GM19328 (cell line): ENCODE measurements around the gene NAALADL2.
"Not testable (repeated sequence)": the region's sequence is repeated elsewhere in the genome, so short reads cannot be mapped to it uniquely, and the experiment has no call there.

Source experiments
- ATAC-seq: cut with Tn5 transposase; IDR thresholded peaks from one replicate; pipeline ENCODE4 v1.9.1; 2021; ENCODE audit warnings: mild to moderate bottlenecking, moderate library complexity; ENCODE audit not compliant: unreplicated experiment

NAALADL2 gene

DNA sequence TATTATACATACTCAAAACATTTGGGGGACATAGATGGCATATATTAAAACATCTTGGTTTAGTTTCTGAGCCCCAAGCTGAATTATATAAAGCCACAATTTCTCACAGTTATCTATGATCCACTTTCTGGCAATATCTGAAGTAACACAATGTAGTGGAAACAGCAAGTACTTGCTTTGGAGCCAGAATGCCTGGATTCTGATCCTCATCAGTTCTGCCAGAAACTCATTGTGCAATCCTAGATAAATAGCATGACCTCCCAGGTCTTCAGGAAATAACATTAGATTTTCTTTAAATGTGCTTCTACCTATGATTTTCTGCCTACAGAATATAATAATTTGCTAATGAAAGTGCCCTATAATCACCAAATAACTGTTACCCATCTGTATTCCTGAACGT, 544.9 kb downstream of the NAALADL2 start:
- no peak for ATAC-seq

DNA sequence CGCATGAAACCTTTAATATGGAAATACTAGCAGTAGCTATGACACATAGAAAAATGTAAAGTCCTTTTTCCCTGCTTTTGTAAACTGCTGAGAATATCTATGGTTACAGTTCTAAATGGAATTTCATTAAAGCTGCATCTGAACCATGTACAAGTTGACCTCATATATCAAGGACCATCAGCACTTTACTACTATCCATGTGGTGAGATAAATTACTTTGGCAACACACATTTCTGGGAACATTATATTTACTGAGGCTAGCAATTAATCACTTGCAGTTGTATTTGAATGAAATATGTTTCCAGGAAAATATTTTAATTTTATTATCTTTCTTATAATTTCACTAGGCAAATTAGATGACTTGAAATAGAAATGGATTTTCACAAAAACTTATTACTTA, 545.5 kb downstream of the NAALADL2 start:
- ATAC-seq = no peak

DNA sequence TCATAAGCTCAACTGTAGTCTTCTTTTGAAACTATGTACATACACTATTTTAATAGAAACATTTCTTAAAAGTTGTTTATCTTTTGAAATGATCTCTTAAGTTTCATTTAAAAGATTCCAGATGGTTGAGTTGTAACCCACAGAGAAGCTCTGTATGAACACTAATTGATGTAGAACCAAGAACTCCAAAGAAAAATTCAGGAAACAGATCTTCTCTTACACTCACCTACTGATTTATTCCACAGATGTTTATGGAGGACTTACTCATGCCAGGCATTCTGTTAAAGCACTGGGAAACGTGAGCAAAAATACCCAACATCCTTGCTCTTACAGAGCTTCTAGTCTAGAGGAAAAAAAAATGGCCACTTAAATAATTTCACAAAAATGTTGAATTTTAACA, 551.1 kb downstream of the NAALADL2 start:
- ATAC-seq = no peak

DNA sequence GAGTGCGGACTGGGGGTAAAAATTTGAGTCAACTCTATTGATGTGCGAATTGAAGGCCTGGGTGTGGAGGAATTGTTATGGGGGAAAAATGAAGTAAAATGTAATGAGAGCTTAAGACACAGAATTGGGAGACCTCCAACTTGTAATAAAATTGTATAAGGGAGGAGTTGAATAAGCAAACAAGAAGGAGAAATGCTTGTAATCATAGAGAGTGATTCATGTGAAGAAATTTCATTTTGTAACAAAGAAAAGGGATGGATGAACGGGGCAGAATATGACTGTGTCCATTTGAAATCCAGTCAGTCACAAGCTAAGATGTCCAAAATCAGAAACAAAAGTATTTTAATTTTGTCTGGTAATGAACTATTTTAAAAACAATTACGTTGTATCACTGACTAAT, 552.3 kb downstream of the NAALADL2 start:
- no peak for ATAC-seq

- ATAC-seq = no peak
These were observed 552.8 kb downstream of the NAALADL2 start for GRCh38 chr3:175411946-175412345.

DNA sequence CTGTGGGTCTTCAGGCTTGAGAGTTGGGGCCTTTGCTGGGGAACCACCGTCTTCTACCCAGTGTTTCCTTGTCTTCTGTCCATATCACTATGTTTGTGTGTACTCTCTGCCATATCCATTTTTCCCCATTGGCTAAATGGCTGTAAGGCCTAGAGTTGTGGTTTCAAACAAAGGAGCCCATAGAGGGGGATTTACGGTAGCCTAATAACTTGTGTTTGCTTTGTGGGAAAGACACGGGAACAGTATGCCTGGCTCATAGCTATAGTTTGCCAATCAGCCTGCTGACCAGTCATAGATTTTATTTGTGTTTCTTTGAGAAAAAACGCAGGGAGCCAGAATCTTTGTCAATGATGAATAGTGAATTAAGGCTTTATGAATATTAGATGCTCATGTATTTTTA, 554.8 kb downstream of the NAALADL2 start:
- no peak for ATAC-seq

DNA sequence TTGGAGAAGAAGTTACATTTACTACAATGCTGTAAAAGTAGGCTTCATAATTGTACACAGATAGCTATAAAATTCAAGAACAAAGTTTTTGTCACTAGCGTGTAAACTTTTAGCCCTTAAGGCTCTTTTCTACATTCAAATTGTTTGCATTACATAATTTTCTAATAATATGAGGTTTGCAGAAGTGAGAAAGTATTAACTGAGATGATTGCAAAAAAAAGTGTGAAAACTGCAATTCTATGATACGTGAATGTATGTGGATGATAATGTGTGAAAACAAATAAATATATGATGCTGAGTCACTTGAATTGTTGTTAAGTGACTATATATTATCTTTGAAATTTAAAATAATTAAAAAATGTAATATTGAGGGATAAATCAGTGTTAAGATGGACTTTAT, 557.5 kb downstream of the NAALADL2 start:
- ATAC-seq = no peak

GRCh38 chr3:175417426-175417825, 558.3 kb downstream of the NAALADL2 start:
- ATAC-seq = no peak

GRCh38 chr3:175421902-175422301, 562.8 kb downstream of the NAALADL2 start:
- ATAC-seq = no peak

DNA sequence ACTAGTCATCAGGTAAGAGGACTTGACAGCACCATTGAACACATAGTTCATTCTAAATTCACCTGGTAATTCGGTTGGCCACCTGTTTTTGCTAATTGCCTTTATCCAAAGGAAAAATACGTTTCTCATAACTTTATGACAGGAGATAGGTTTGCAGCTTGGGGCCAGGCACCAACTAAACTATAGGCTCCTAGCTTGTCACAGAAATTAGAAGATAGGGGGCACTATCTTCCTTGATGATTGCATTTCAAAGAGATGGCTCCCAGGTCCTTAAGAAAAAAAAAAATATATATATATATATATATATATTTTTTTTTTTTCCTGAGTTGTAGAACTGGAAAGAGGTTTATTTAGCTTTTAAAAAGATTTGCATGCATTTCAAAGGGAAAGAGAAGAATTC, 563.6 kb downstream of the NAALADL2 start:
- ATAC-seq = no peak

DNA sequence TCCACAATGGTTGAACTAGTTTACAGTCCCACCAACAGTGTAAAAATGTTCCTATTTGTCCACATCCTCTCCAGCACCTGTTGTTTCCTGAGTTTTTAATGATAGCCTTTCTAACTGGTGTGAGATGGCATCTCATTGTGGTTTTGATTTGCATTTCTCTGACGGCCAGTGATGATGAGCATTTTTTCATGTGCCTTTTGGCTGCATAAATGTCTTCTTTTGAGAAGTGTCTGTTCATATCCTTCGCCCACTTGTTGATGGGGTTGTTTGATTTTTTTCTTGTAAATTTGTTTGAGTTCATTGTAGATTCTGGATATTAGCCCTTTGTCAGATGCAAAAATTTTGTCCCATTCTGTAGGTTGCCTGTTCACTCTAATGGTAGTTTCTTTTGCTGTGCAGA, 564.7 kb downstream of the NAALADL2 start:
- ATAC-seq = not testable (repeated sequence)

GRCh38 chr3:175426805-175427204, 567.7 kb downstream of the NAALADL2 start:
- no peak for ATAC-seq

- no peak for ATAC-seq
These were observed 569.3 kb downstream of the NAALADL2 start for GRCh38 chr3:175428466-175428865.

GRCh38 chr3:175430983-175431773, 572.0 kb downstream of the NAALADL2 start:
- no peak for ATAC-seq

DNA sequence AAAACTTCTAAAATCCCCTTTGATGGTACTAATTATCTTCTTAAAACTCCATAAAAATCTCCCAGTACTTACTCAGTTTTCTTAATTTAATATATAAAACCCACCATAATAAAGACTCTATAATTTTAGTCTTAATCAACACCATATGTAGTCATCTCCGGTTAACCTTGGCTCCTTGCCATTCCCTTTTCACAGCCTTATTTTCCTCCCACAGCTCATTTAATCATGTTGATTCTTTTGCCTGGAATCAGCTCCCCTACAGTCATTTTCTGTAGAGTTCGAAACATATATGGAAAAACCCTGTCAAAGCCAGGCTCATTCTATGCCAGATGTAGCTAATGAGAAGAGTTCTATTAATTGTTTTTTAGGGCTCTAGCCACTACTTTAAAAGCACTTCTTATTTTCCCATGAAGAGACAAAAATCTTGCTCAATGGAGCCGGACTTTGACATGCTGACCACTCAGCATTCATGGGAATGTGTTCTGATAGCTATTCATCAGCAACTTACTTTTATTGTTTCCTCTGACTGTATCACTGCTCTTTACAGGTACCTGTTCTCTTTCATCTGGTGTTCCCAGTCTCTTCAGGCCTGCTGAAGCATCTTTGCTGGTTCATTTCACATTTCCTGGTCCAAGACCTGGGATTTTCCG, 573.4 kb downstream of the NAALADL2 start:
- ATAC-seq = no peak

GRCh38 chr3:175433026-175433674, 574.0 kb downstream of the NAALADL2 start:
- ATAC-seq = no peak

DNA sequence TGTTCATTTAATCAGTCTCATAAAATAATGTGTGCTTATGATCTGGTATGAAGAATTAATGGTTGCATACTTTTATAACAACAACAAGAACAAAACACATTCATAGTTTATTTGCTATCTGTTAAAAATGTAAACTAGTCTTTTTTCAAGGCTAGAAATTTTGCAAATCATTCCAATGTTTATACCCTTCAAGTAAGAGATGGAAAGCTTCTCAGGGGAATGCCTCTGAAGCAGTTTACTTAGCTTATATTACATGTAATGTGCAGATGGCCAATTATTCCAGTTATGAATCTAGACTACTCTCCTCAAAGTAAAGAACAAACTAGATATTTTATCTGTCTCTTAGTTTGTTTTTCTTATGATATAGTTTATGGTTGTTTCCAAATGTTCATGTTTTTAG, 575.4 kb downstream of the NAALADL2 start:
- no peak for ATAC-seq

DNA sequence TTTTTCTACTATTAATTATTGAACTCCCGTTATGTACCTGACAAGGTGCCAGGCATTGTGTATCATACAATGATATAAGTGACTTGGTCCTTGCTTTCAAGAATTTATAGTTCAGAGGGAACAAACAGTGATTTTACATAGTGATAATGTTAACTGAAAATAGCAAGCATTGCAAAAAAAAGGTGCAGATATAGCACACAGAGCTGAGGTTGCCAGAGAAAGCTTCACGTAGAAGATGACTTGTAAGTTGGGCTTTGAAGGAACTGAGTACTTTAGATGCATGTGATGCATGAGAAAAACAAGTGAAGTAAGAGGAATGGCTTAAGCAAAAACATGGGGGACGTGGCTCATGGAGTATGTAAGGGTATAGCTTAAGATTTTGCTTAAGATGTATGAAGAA, 584.5 kb downstream of the NAALADL2 start:
- ATAC-seq = no peak

DNA sequence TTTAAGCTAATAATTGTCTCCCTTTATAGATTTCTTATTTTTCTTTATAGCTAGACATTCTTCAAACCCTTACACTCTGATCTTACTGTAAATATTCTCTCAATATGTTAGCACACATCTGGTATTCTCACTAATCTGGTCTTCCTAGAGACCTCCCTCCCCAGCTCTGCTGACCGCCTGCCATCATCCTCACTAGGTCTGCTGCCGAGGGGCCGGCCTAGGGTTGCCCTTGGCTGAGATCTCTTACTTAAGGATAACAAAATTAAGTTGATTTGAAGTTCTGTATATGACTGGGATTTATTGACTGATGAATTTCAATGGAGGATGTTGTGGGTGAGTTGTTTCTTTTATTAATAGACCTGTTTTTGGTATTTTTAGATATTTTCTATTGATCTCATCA, 586.6 kb downstream of the NAALADL2 start:
- no peak for ATAC-seq

DNA sequence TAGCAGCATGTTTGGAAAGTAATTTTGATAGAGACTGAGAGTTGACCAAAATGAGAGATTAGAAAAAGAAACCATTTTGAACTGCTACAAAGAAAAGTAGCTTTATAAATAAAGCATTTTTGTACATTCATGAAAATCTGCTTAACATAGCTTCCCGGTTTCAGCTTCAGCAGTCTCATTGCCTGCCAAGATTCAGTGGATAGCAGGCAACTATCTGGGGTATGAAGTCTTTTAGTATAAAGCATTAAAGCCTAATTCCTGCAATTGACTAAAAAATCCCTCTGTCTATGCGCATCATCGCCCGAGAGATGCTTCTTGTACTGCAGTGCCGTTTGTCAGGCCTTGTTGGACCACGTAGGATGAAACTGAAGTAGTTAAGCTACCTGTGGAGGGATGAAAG, 588.4 kb downstream of the NAALADL2 start:
- no peak for ATAC-seq

GRCh38 chr3:175453361-175453760, 594.2 kb downstream of the NAALADL2 start:
- no peak for ATAC-seq

- ATAC-seq = no peak
These were observed 597.3 kb downstream of the NAALADL2 start for GRCh38 chr3:175456466-175456865.
